ENCODE data around the gene STX16.

The STX16 gene

DNA sequence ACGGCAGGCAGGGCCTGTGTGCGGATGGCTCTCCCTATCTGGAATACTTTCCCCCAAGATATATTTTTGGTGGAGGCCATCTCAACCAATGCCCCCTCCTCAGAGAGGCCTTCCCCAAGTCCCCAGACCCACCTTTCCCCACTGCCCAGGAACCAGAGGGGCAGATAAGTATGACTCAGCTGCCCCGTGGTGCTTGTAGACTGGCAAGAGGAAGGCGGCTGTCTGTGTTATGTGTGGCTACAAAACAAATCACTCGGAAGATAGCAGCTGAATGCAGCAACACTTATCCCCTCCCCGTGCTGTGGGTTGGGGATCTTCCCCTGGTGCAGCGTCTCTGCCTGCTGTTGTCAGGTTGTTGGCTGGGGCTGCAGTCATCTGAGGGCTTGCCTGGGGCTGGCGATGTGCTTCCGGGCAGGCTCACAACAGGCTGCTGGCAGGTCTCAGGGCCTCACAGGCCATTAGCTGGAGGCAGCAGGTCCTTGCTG, 48.6 kb downstream of the STX16 start:
- no peak for DNase-seq

GRCh38 chr20:58700121-58700821, 49.2 kb downstream of the STX16 start:
- DNase-seq: no peak

DNA sequence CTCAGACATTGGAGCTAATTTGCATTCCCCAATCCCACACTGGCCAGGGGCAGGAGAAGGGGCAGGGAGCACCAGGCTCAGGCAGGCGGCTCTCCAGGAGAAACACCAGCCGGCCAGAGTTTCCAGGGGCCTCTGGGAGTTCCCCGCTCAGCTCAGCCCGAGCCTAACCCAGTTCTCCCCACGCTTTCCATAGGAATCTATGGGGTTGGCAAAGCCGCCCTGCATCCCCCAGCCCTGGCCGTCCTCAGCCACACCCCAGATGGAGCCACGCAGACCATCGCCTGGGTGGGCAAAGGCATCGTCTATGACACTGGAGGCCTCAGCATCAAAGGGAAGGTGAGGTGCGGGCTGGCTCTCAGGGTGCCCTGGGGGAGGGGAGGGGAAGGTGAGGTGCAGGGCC, 49.7 kb downstream of the STX16 start:
- DNase-seq: no peak

- no peak for DNase-seq
Observed at GRCh38 chr20:58701431-58702160, 50.5 kb downstream of the STX16 start.

DNA sequence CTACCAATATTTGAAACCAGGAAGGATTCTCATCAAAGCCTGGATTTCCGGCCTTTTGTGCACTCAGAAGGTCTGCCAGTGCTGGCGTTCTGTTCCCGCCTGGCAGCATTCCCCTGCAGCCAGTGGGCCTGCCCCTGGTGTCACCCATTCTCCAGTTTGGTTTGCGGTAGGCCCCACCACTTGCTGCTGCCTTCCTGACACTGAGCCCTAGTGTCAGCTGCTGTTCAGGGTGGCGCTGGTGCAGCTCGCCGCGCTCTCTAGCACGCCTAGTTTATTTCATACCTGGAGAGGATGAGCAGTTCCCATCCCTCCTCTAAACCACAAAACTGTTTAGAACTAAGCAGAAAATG, 51.1 kb downstream of the STX16 start:
- no peak for DNase-seq

DNA sequence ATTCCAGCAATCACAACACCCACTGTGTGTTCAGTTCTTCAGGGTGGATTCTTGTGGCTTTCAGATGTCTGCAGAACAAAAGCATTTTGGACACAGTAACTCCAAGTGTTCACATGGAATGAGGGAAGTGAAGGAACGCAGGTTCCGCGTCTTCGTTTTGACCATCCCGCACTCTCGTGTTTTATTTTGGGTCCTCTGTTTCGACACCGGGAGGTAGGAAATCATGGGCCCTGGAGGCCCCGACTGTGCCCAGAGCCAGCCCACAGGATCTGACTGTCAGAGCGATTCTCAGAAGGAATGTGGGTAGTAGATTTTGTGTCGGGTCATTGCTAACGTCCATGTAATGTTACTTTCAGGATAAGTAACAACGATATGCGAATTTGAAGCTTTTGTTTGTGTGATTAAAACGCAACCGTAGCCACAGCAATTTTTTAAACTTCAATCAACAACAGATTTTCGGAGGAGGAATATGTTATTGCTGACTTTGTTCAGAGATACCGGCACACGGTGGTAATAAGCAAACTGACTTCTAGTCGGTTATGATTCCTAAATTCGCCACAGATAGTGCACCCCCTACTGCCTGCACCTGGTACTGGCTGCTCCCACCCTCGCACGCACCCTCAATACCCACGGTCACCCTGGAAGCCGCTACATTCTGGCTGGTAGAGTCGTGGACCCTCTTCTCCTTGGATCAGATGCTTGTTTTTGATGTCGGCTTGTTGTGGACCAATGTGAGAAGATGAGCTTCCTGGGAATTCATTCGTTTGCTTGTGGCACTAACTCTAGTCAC, 52.0 kb downstream of the STX16 start:
- DNase-seq: no peak

- DNase-seq: no peak
Observed at GRCh38 chr20:58703765-58704371, 52.8 kb downstream of the STX16 start.

DNA sequence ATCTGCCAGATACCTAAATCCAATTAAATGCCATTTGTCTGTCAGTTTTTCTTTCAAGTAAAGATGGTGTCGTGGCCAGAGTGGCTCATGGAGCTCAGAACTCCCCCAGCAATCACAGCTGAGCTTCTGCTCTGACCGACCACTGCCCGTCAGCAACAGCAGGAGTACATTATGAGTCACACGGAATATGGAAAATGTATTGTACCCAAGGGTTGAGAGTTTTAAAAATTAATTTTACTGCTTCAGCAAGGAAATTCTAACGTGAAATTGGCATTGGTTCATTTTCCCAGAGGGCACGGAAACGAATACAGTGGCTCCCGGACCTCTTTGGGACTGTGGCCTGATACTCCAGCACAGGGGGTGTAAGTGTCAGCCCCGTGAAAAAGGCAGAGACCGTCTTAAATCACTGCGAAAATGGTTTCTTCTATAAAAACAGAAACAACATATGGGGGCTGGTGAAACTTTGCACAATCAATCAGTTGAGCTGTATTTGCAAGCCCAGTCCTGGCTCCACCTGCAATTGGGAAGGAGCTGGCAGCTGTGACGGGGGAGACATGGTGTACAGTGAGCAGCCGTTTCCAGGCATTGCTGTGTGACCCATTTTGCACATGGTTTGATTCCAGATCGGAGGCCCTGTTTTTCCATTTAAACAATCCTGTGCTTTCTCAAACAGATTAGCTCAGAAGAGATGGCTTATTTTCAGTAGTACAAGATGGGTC, 54.3 kb downstream of the STX16 start:
- no peak for DNase-seq

GRCh38 chr20:58706150-58706892, 55.2 kb downstream of the STX16 start:
- no peak for DNase-seq

GRCh38 chr20:58706975-58707681, 56.0 kb downstream of the STX16 start:
- no peak for DNase-seq

GRCh38 chr20:58707770-58708169, 56.7 kb downstream of the STX16 start:
- no peak for DNase-seq

DNA sequence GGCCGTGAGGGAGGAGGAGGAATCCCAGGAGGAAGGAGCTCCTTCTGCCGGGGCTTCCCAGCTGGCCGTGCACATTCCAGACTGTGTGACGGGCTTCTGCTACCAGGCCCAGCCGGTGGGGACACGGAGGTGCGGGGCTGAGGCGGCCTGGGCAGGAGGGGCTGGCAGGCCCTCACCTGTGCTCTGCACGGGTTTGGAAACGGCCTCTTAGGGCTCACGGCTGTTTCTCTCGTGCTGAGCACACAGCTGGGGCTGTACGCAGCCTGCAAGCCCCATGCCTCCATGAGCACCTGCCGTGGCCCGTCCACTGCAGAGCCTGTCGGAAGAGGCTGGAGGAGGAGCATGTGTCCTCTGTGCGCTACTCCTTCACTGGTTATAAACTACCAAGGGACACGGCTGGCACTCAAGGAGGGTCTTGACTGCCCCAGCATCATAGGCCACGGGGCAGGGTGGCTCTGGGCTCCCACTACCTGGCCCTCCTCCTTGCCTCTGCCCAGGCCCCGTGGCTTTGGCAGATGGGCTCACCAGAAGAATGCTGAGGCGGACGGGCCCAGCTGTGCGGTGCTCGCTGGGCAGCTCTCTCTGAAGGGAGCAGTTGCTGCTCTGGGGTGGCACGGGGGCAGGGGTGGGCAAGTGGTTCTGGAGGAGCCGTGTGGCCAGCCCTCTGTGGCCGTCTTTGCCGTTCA, 57.3 kb downstream of the STX16 start:
- DNase-seq: no peak

DNA sequence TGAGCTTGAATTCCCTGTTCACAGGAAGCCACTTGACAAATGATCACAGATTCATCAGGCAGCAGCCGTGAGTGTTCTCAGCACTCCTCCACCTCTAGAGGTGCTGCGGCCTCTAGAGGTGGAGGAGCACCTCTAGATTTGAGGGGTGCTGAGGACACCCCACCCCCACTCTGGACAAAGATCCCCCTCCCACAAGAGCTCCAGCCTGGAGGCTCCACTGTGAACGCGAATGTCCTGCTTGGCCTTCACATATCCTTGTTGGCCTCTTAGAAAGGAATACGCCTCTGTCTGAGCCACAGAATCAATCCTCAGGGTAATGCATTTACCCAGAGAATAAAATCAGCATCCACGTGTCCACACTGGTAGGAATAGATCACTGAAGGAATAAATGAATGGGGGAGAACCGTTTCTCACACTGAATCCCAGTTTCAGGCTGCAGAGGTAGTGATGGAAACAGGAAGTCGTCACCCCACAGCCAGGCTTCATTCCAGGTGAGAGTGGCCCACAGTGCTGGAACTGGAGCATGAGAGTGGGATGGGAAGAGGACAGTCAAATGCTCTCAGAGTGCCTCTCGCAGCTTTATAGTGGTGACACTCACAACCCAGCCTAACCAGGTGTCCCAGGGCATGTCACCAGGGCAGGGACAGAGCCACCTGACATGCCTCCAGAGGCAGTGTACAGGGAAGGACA, 58.1 kb downstream of the STX16 start:
- no peak for DNase-seq

- no peak for DNase-seq
Observed at GRCh38 chr20:58709703-58710039, 58.6 kb downstream of the STX16 start.

- no peak for DNase-seq
Observed at GRCh38 chr20:58710481-58711265, 59.6 kb downstream of the STX16 start.

- DNase-seq: no peak
Observed at GRCh38 chr20:58711266-58712051, 60.4 kb downstream of the STX16 start.

GRCh38 chr20:58712151-58712791, 61.2 kb downstream of the STX16 start:
- DNase-seq: no peak

Measured in activated T-cell treated with anti-CD3 and anti-CD28 coated beads, Interleukin-2, amount 50 U/mL, for 1 hour (primary cell).